WTC11 (cell line): Measurements from ENCODE around the gene PHC2. TPM values are rescaled to one million over a fixed set of nuclear protein-coding genes. Genes with fewer than 3 reads are reported as not detected.

Experiments used
- ATAC-seq: fragments of 200-7000 bp; cut with Tn5 transposase; 2 replicates; pipeline ENCODE4 v1.10.0; 2021; ENCODE audit warnings: mild to moderate bottlenecking, moderate library complexity
- CTCF ChIA-PET: fragments of 300-600 bp; sonication (Branson Sonifier 250); formaldehyde crosslinking; loops from one replicate; lab custom pipeline; 2021; ENCODE audit warnings: antibody characterized with exemption; lab: Charles Lee
- POLR2A ChIA-PET: fragments of 350-600 bp; sonication (Branson Sonifier 250); formaldehyde crosslinking; loops from one replicate; lab custom pipeline; 2021; ENCODE audit warnings: antibody characterized with exemption; lab: Charles Lee
- DNase-seq: peaks from one replicate; pipeline ENCODE4 v3.0.0; 2021; ENCODE audit warnings: low spot score
- H3K27ac Mint-ChIP-seq: 2 replicates; pipeline ENCODE4 v1.8.0; 2021; ENCODE audit warnings: mixed read lengths
- H3K27me3 Mint-ChIP-seq: 2 replicates; pipeline ENCODE4 v1.8.0; 2021; ENCODE audit warnings: low read depth, mild to moderate bottlenecking, moderate library complexity, mixed read lengths
- H3K36me3 Mint-ChIP-seq: 2 replicates; pipeline ENCODE4 v1.8.0; 2021; ENCODE audit warnings: mixed read lengths
- H3K4me1 Mint-ChIP-seq: 2 replicates; pipeline ENCODE4 v1.8.0; 2022; ENCODE audit warnings: mixed read lengths
- H3K4me3 Mint-ChIP-seq: 2 replicates; pipeline ENCODE4 v1.8.0; 2021; ENCODE audit warnings: mild to moderate bottlenecking, moderate library complexity, mixed read lengths
- H3K9me3 Mint-ChIP-seq: 2 replicates; pipeline ENCODE4 v1.8.0; 2021; ENCODE audit warnings: mixed read lengths
- CBFB ChIP-seq: sonication (generic); formaldehyde crosslinking; IDR thresholded peaks from 2 replicates; pipeline ENCODE4 v1.8.1; 2022; ENCODE audit warnings: mild to moderate bottlenecking, low read depth, missing genetic modification reagents
- FOXP1 ChIP-seq: sonication (generic); formaldehyde crosslinking; IDR thresholded peaks from 2 replicates; pipeline ENCODE4 v1.8.0; 2022; ENCODE audit warnings: missing genetic modification reagents, mild to moderate bottlenecking, moderate library complexity, borderline replicate concordance
- GRHL2 ChIP-seq: fragments of 250-450 bp; sonication (Bioruptor Pico); IDR thresholded peaks from 2 replicates; pipeline ENCODE4 v1.8.0; 2022; ENCODE audit warnings: mild to moderate bottlenecking, moderate library complexity; ENCODE audit not compliant: insufficient replicate concordance, severe bottlenecking
- IRF2 ChIP-seq: sonication (generic); formaldehyde crosslinking; IDR thresholded peaks from 2 replicates; pipeline ENCODE4 v1.8.0; 2022; ENCODE audit warnings: low read depth, missing genetic modification reagents, borderline replicate concordance
- JAZF1 ChIP-seq: fragments of 250-450 bp; sonication (Bioruptor Pico); IDR thresholded peaks from 2 replicates; pipeline ENCODE4 v1.9.0; 2021; ENCODE audit warnings: moderate library complexity, mild to moderate bottlenecking, inconsistent platforms
- MYBL2 ChIP-seq: sonication (generic); formaldehyde crosslinking; IDR thresholded peaks from 2 replicates; pipeline ENCODE4 v1.8.1; 2023; ENCODE audit warnings: mild to moderate bottlenecking, moderate library complexity, missing genetic modification reagents
- NFE2L1 ChIP-seq: sonication (generic); formaldehyde crosslinking; IDR thresholded peaks from 2 replicates; pipeline ENCODE4 v1.8.1; 2023; ENCODE audit warnings: missing genetic modification reagents
- NR3C1 ChIP-seq: sonication (generic); formaldehyde crosslinking; conservative IDR thresholded peaks from 2 replicates; pipeline ENCODE4 v1.8.1; 2023; ENCODE audit warnings: low read depth, mild to moderate bottlenecking, missing genetic modification reagents
- RORB ChIP-seq: fragments of 250-450 bp; sonication (Bioruptor Pico); IDR thresholded peaks from 2 replicates; pipeline ENCODE4 v1.9.0; 2021; ENCODE audit warnings: mild to moderate bottlenecking
- total RNA-seq: library from RNA; stranded (reverse); gene quantifications from 3 replicates; pipeline ENCODE4 v1.2.3, GENCODE V29; 2021
- TF ChIP-seq, protein P1 (sequence below): fragments of 250-450 bp; sonication (Bioruptor Pico); IDR thresholded peaks from 2 replicates; pipeline ENCODE4 v1.9.0; 2021; ENCODE audit warnings: mild to moderate bottlenecking
- TF ChIP-seq, protein P2 (sequence below): sonication (generic); formaldehyde crosslinking; conservative IDR thresholded peaks from 2 replicates; pipeline ENCODE4 v1.8.1; 2022; ENCODE audit warnings: mild to moderate bottlenecking, missing genetic modification reagents
- TF ChIP-seq, protein P3 (sequence below): sonication (generic); formaldehyde crosslinking; IDR thresholded peaks from 2 replicates; pipeline ENCODE4 v1.8.1; 2023; ENCODE audit warnings: mild to moderate bottlenecking, missing genetic modification reagents
- TF ChIP-seq, protein P4 (sequence below): sonication (generic); formaldehyde crosslinking; IDR thresholded peaks from 2 replicates; pipeline ENCODE4 v1.8.1; 2023; ENCODE audit warnings: mild to moderate bottlenecking, missing genetic modification reagents
- TF ChIP-seq, protein P5 (sequence below): sonication (generic); formaldehyde crosslinking; IDR thresholded peaks from 2 replicates; pipeline ENCODE4 v1.8.1; 2023; ENCODE audit warnings: mild to moderate bottlenecking, missing genetic modification reagents, moderate library complexity
- TF ChIP-seq, protein P6 (sequence below): sonication (generic); formaldehyde crosslinking; IDR thresholded peaks from 2 replicates; pipeline ENCODE4 v1.8.0; 2023; ENCODE audit warnings: missing genetic modification reagents
- TF ChIP-seq, protein P7 (sequence below): fragments of 250-450 bp; sonication (Bioruptor Pico); IDR thresholded peaks from 2 replicates; pipeline ENCODE4 v1.8.0; 2021; ENCODE audit warnings: mild to moderate bottlenecking
- TF ChIP-seq, protein P8 (sequence below): sonication (generic); formaldehyde crosslinking; IDR thresholded peaks from 2 replicates; pipeline ENCODE4 v1.8.0; 2022; ENCODE audit warnings: mild to moderate bottlenecking, missing genetic modification reagents
- TF ChIP-seq, protein P9 (sequence below): sonication (generic); formaldehyde crosslinking; IDR thresholded peaks from 2 replicates; pipeline ENCODE4 v1.8.0; 2022; ENCODE audit warnings: missing genetic modification reagents
- TF ChIP-seq, protein P10 (sequence below): fragments of 250-450 bp; sonication (Bioruptor Pico); conservative IDR thresholded peaks from 2 replicates; pipeline ENCODE4 v1.9.0; 2021; ENCODE audit warnings: mild to moderate bottlenecking

Gene PHC2
- total RNA-seq, 1 experiment from 2014 or later = 7.0 TPM

DNA sequence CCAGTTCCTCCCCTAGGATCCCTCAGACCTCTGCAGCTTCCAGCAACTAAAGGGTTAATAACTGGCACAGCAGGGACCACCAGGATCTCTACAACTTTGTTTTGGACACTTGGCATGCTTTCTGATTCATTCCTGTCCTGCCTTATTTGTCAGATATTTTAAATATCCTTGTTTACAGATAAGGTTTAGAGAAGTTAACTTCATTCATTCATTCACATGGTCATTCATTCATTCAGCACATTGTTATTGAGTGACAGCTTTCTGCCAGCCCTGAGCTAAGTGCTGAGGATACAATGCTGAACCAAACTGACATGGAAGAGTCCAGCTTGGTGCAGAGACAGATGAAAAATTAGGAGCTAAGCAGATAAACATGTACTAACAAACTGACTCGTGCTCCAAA lies 8.8 kb upstream of the PHC2 start:
- Mint-ChIP-seq H3K4me3 (no peak overlapping the region), H3K27ac (no peak overlapping the region), H3K27me3 (peaks cover 29% of the 10 kb centered on the region), H3K9me3 (no peaks in the 10 kb centered on the region), H3K36me3 (no peaks in the 10 kb centered on the region), H3K4me1 (peaks cover 20% of the 10 kb centered on the region)
- DNase-seq = no peak
- POLR2A ChIA-PET = no interaction called here
- CTCF ChIA-PET = interaction anchor here (1.7 kb wide), 2 partner anchors 16 to 144 kb away, joined by 6 to 8 read pairs; no protein-coding TSS in a partner anchor
- ATAC-seq = no peak
- TF ChIP-seq GRHL2 (CRISPR knock-in tag) (no peak), NR3C1 (no peak), RORB (CRISPR knock-in tag) (no peak), FOXP1 (CRISPR knock-in tag) (no peak), CBFB (no peak), JAZF1 (CRISPR knock-in tag) (no peak), IRF2 (no peak), NFE2L1 (CRISPR knock-in tag) (no peak), MYBL2 (no peak)
- TF ChIP-seq, protein P1, sequence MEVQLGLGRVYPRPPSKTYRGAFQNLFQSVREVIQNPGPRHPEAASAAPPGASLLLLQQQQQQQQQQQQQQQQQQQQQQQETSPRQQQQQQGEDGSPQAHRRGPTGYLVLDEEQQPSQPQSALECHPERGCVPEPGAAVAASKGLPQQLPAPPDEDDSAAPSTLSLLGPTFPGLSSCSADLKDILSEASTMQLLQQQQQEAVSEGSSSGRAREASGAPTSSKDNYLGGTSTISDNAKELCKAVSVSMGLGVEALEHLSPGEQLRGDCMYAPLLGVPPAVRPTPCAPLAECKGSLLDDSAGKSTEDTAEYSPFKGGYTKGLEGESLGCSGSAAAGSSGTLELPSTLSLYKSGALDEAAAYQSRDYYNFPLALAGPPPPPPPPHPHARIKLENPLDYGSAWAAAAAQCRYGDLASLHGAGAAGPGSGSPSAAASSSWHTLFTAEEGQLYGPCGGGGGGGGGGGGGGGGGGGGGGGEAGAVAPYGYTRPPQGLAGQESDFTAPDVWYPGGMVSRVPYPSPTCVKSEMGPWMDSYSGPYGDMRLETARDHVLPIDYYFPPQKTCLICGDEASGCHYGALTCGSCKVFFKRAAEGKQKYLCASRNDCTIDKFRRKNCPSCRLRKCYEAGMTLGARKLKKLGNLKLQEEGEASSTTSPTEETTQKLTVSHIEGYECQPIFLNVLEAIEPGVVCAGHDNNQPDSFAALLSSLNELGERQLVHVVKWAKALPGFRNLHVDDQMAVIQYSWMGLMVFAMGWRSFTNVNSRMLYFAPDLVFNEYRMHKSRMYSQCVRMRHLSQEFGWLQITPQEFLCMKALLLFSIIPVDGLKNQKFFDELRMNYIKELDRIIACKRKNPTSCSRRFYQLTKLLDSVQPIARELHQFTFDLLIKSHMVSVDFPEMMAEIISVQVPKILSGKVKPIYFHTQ (CRISPR knock-in tag) = no peak
- TF ChIP-seq, protein P2, sequence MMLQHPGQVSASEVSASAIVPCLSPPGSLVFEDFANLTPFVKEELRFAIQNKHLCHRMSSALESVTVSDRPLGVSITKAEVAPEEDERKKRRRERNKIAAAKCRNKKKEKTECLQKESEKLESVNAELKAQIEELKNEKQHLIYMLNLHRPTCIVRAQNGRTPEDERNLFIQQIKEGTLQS (CRISPR knock-in tag) = no peak
- TF ChIP-seq, protein P3, sequence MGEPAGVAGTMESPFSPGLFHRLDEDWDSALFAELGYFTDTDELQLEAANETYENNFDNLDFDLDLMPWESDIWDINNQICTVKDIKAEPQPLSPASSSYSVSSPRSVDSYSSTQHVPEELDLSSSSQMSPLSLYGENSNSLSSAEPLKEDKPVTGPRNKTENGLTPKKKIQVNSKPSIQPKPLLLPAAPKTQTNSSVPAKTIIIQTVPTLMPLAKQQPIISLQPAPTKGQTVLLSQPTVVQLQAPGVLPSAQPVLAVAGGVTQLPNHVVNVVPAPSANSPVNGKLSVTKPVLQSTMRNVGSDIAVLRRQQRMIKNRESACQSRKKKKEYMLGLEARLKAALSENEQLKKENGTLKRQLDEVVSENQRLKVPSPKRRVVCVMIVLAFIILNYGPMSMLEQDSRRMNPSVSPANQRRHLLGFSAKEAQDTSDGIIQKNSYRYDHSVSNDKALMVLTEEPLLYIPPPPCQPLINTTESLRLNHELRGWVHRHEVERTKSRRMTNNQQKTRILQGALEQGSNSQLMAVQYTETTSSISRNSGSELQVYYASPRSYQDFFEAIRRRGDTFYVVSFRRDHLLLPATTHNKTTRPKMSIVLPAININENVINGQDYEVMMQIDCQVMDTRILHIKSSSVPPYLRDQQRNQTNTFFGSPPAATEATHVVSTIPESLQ (CRISPR knock-in tag) = no peak
- TF ChIP-seq, protein P4, sequence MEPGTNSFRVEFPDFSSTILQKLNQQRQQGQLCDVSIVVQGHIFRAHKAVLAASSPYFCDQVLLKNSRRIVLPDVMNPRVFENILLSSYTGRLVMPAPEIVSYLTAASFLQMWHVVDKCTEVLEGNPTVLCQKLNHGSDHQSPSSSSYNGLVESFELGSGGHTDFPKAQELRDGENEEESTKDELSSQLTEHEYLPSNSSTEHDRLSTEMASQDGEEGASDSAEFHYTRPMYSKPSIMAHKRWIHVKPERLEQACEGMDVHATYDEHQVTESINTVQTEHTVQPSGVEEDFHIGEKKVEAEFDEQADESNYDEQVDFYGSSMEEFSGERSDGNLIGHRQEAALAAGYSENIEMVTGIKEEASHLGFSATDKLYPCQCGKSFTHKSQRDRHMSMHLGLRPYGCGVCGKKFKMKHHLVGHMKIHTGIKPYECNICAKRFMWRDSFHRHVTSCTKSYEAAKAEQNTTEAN (CRISPR knock-in tag) = no peak
- TF ChIP-seq, protein P5, sequence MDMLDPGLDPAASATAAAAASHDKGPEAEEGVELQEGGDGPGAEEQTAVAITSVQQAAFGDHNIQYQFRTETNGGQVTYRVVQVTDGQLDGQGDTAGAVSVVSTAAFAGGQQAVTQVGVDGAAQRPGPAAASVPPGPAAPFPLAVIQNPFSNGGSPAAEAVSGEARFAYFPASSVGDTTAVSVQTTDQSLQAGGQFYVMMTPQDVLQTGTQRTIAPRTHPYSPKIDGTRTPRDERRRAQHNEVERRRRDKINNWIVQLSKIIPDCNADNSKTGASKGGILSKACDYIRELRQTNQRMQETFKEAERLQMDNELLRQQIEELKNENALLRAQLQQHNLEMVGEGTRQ = no peak
- TF ChIP-seq, protein P6, sequence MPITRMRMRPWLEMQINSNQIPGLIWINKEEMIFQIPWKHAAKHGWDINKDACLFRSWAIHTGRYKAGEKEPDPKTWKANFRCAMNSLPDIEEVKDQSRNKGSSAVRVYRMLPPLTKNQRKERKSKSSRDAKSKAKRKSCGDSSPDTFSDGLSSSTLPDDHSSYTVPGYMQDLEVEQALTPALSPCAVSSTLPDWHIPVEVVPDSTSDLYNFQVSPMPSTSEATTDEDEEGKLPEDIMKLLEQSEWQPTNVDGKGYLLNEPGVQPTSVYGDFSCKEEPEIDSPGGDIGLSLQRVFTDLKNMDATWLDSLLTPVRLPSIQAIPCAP = no peak
- TF ChIP-seq, protein P7, sequence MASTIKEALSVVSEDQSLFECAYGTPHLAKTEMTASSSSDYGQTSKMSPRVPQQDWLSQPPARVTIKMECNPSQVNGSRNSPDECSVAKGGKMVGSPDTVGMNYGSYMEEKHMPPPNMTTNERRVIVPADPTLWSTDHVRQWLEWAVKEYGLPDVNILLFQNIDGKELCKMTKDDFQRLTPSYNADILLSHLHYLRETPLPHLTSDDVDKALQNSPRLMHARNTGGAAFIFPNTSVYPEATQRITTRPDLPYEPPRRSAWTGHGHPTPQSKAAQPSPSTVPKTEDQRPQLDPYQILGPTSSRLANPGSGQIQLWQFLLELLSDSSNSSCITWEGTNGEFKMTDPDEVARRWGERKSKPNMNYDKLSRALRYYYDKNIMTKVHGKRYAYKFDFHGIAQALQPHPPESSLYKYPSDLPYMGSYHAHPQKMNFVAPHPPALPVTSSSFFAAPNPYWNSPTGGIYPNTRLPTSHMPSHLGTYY (CRISPR knock-in tag) = no peak
- TF ChIP-seq, protein P8, sequence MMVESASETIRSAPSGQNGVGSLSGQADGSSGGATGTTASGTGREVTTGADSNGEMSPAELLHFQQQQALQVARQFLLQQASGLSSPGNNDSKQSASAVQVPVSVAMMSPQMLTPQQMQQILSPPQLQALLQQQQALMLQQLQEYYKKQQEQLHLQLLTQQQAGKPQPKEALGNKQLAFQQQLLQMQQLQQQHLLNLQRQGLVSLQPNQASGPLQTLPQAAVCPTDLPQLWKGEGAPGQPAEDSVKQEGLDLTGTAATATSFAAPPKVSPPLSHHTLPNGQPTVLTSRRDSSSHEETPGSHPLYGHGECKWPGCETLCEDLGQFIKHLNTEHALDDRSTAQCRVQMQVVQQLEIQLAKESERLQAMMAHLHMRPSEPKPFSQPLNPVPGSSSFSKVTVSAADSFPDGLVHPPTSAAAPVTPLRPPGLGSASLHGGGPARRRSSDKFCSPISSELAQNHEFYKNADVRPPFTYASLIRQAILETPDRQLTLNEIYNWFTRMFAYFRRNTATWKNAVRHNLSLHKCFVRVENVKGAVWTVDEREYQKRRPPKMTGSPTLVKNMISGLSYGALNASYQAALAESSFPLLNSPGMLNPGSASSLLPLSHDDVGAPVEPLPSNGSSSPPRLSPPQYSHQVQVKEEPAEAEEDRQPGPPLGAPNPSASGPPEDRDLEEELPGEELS = no peak
- TF ChIP-seq, protein P9, sequence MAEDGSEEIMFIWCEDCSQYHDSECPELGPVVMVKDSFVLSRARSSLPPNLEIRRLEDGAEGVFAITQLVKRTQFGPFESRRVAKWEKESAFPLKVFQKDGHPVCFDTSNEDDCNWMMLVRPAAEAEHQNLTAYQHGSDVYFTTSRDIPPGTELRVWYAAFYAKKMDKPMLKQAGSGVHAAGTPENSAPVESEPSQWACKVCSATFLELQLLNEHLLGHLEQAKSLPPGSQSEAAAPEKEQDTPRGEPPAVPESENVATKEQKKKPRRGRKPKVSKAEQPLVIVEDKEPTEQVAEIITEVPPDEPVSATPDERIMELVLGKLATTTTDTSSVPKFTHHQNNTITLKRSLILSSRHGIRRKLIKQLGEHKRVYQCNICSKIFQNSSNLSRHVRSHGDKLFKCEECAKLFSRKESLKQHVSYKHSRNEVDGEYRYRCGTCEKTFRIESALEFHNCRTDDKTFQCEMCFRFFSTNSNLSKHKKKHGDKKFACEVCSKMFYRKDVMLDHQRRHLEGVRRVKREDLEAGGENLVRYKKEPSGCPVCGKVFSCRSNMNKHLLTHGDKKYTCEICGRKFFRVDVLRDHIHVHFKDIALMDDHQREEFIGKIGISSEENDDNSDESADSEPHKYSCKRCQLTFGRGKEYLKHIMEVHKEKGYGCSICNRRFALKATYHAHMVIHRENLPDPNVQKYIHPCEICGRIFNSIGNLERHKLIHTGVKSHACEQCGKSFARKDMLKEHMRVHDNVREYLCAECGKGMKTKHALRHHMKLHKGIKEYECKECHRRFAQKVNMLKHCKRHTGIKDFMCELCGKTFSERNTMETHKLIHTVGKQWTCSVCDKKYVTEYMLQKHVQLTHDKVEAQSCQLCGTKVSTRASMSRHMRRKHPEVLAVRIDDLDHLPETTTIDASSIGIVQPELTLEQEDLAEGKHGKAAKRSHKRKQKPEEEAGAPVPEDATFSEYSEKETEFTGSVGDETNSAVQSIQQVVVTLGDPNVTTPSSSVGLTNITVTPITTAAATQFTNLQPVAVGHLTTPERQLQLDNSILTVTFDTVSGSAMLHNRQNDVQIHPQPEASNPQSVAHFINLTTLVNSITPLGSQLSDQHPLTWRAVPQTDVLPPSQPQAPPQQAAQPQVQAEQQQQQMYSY = no peak
- TF ChIP-seq, protein P10, sequence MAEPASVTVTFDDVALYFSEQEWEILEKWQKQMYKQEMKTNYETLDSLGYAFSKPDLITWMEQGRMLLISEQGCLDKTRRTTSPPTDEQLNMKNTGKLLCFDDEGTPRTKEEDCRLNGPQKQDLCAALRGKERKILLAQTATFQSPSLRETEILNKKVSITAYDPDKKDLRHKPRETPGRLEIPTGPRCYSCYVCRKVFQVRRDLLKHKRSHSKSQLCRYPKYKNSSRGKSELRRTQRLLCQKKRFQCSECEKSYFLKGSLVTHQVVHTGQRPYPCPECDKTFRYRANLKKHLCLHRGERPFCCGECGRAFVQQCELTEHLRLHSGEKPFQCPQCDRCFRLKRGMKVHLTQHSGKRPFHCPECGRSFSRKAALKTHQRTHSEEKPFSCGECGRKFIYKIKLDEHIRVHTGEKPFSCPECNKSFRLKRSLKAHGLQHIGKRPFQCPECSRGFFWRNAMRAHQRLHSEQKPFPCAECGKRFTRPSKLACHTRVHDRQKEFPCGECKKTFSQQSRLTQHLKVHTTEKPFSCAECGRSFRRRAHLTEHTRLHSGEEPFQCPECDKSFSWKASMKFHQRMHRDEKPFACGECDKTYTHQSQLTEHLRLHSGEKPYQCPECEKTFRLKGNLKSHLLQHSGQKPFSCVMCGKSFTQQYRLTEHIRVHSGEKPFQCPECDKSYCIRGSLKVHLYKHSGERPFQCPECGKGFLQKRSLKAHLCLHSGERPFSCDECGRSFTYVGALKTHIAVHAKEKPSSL = no peak
